Activated CD8-positive, alpha-beta memory T cell treated with anti-CD3 and anti-CD28 coated beads for 48 hours (primary cell): Measurements from ENCODE around the gene EML1.
A peak's percentile ranks its signal among the peaks of the same experiment; 100 is the strongest.

Experiments
- DNase-seq, 3 experiments: peaks; one replicate each; pipeline ENCODE4 v3.0.0-alpha.2; 2020; ENCODE audit warnings: low read depth in 2 of 3, low spot score in 2 of 3

Gene EML1

GRCh38 chr14:99982537-99983250 is 189.5 kb downstream of the EML1 start:
- DNase-seq: peak in 1 of 3 experiments; percentile 9

DNA sequence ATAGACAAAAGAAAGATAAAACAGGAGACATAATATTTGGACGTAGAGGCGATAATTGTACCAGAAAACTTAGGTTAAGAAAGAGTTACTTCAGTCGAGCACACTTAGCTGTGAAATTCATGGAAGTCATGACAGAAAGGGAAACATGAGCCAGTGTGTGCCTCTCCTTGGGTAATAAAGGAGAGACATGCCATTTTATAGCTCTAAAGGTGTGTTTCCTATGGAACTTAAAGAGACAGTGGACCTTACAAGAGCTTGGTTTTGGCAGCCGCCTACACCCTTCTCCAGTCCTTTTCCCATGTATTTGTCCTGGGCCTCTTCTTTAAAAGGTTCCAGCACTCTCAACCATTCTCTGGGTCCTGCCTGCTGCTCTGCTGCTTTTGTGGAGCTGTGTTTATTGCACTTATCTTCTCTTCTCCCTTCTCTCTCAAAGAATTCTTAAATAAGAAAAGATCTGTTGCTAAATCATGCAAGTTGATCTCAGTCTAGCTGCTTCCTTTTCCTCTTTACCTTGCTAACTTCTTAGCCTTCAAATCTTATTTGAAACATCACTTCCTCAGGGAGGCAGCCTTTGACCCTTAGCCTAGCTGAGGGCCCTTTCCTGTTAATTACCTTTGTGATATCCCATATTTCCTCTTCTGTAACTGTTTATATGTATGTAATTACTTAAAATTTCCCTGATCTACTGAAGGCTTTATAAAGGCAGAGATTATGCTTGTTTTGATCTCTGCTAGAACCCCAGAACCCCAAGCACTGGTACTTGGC is 190.2 kb downstream of the EML1 start:
- no peak for DNase-seq

DNA sequence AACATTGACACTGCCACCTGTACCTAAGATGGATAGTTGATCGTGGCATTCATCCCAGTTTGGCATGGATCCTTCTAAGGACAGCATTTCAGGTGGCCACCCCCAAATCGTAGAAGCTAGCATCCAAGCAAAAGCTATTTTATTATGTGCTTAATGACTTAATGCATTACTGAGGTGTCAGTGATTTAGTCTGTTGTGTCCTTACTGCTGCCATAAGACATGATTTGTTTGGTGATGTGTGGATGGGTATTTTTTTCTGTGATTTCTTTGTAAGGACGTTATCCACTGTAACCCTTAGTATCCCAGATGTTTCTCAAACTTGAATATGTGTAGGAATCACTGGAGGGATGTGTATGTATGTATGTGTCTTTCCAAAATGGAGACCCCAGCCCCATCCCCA is 190.8 kb downstream of the EML1 start:
- DNase-seq: no peak

DNA sequence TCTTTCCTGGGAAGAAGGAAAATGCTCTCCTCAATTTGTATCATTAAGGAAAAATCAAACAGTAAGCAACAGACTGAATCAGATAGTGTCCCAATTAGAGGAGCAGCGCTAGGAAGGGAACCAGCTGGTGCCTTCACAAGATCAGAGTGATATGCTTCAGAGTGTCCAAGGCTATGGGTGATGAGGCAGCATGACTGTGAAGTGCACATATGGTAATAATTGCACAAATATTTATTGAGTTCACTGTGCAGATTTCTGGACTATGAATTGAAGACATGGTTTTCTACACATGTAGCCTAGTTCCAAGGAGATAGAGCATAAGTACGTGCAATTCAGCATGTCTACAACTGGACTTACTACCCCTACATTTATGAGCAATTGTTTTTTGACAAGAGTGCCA is 193.2 kb downstream of the EML1 start:
- DNase-seq: no peak

- DNase-seq: no peak
Observed at GRCh38 chr14:99989032-99989431, 195.8 kb downstream of the EML1 start.

- DNase-seq: no peak
Observed at GRCh38 chr14:99990268-99991170, 197.3 kb downstream of the EML1 start.

- DNase-seq: no peak
Observed at GRCh38 chr14:99991331-99991730, 198.1 kb downstream of the EML1 start.
